DOHH2 (cell line): ENCODE measurements around the gene CNTNAP2.

Experiments used
- H3F3A ChIP-seq: fragments of 200-600 bp; sonication (generic), shearing (Covaris generic); 2 replicates; pipeline ENCODE4 v1.6.0; 2016; ENCODE audit warnings: antibody characterized with exemption, mild to moderate bottlenecking; ENCODE audit not compliant: control insufficient read depth, insufficient read depth
- H3K27ac ChIP-seq: fragments of 200-600 bp; sonication (generic); 2 replicates; pipeline ENCODE4 v1.5.1; 2014; ENCODE audit warnings: low read depth, mild to moderate bottlenecking, low read length, moderate library complexity
- H3K27me3 ChIP-seq: fragments of 200-600 bp; sonication (generic); 2 replicates; pipeline ENCODE4 v1.6.1; 2014; ENCODE audit warnings: mild to moderate bottlenecking, low read length, mixed read lengths; ENCODE audit not compliant: control insufficient read depth
- H3K36me3 ChIP-seq: fragments of 200-600 bp; sonication (generic); 2 replicates; pipeline ENCODE4 v1.6.1; 2014; ENCODE audit warnings: mild to moderate bottlenecking, low read length, moderate library complexity, mixed read lengths; ENCODE audit not compliant: control insufficient read depth
- H3K4me1 ChIP-seq: fragments of 200-600 bp; sonication (generic); 2 replicates; pipeline ENCODE4 v1.6.1; 2014; ENCODE audit warnings: mild to moderate bottlenecking, low read length, mixed read lengths; ENCODE audit not compliant: control insufficient read depth
- H3K4me2 ChIP-seq: fragments of 200-600 bp; sonication (generic); 2 replicates; pipeline ENCODE4 v1.6.0; 2014; ENCODE audit warnings: mild to moderate bottlenecking, low read length, moderate library complexity
- H3K4me3 ChIP-seq: fragments of 200-600 bp; sonication (generic); 2 replicates; pipeline ENCODE4 v1.5.1; 2014; ENCODE audit warnings: mild to moderate bottlenecking, low read length, mixed read lengths
- H3K79me2 ChIP-seq: fragments of 200-600 bp; sonication (generic); 2 replicates; pipeline ENCODE4 v1.6.1; 2014; ENCODE audit warnings: mild to moderate bottlenecking, low read length, mixed read lengths; ENCODE audit not compliant: control insufficient read depth
- H3K9me2 ChIP-seq: fragments of 200-600 bp; sonication (generic); replicated peaks from 2 replicates; pipeline ENCODE4 v1.6.1; 2014; ENCODE audit warnings: mild to moderate bottlenecking, low read length, mixed read lengths; ENCODE audit not compliant: control insufficient read depth
- H3K9me3 ChIP-seq: fragments of 200-600 bp; sonication (generic); 2 replicates; pipeline ENCODE4 v1.6.1; 2014; ENCODE audit warnings: antibody characterized with exemption, low read length, mixed read lengths; ENCODE audit not compliant: control insufficient read depth, insufficient read depth
- H4K20me1 ChIP-seq: fragments of 200-600 bp; sonication (generic); 2 replicates; pipeline ENCODE4 v1.6.0; 2014; ENCODE audit warnings: low read depth, mild to moderate bottlenecking, antibody characterized with exemption, low read length, moderate library complexity; ENCODE audit not compliant: control insufficient read depth, insufficient read depth
- CTCF ChIP-seq: fragments of 200-600 bp; sonication (generic); IDR thresholded peaks from one replicate; pipeline ENCODE4 v1.5.1; 2014; ENCODE audit warnings: antibody characterized with exemption, mild to moderate bottlenecking, low read depth, low read length; ENCODE audit not compliant: poor library complexity, severe bottlenecking
- EZH2phosphoT487 ChIP-seq: fragments of 200-600 bp; sonication (generic); IDR thresholded peaks from 2 replicates; pipeline ENCODE4 v1.6.1; 2017; ENCODE audit warnings: borderline replicate concordance, mild to moderate bottlenecking, antibody characterized with exemption, low read length, moderate library complexity, mixed read lengths

The CNTNAP2 gene

DNA sequence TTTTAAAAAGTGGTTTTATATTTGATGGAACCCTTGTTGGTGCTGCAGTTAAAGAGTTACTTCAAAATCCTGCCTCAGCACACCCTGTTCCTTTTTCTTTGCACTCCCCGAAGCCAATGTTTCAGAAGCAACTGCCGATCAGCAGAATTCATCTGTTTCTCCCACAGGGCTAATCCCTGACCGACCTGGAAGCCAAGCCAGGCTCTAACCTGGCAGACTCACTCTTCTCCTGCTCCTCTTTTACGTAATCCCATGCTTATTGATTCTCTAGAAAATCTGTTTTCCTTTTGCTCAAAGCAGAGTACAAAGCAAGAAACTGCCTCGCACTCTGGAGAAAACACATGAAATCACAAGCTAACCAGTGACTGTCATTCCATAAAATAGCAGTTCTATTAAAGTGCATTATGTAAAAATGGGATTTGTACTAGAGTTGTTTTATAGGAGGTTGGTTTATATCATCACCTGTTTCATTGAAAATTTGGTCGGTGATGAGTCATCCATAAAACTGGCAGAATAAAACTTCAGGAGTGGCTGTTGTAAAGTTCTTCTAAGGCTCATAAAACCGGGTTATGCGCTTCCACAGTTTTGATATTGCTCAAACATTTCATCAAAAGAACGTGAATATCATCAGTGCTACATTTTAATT is 99.9 kb downstream of the CNTNAP2 start:
- Histone ChIP-seq H3K9me3 (no peaks in the 10 kb centered on the region), H4K20me1 (no peaks in the 10 kb centered on the region), H3K27me3 (no peaks in the 10 kb centered on the region), H3K9me2 (no peaks in the 10 kb centered on the region), H3F3A (no peaks in the 10 kb centered on the region), H3K36me3 (no peaks in the 10 kb centered on the region), H3K4me3 (no peak overlapping the region), H3K79me2 (no peaks in the 10 kb centered on the region), H3K4me2 (no peak overlapping the region), H3K27ac (no peak overlapping the region), H3K4me1 (no peaks in the 10 kb centered on the region)
- TF ChIP-seq CTCF (no peak), EZH2phosphoT487 (no peak)

DNA sequence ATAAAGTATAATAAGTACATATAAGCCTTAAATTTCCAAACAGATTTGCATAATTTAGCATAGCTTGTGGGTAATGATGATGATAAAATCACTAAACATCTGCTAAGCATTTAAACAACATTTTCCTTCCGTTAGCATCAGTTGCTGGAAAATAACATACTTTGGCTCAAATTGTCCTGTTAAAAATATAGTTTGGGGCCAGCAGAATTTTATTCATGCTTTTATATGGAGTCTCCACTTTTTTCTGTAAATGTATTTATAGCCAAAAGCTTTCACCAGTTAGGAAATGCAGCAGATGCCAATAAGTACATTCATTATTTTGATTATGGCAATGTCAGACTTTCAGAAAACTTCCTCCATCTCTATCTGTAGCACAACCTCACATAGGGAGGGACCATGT is 107.2 kb downstream of the CNTNAP2 start:
- H4K20me1 ChIP-seq = no peaks in the 10 kb centered on the region

DNA sequence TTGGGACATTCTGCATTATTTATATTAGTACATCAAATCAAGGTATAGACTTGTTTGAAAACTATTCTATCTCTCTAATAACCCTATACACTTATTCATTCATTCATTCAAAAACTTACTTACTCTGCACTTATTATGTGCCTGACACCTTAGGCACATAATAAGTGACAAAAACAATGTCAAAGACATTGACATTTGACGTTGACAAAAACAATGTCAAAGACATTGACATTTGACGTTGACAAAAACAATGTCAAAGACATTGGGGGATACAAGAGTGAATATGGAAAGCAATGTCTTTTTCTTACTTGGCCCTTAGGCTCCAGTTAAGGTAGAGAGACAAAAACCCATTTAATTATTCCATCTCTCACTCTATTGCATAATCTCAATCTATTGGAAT is 116.0 kb downstream of the CNTNAP2 start:
- TF ChIP-seq EZH2phosphoT487 = no peak
- TF ChIP-seq CTCF = no peak
- no peaks in the 10 kb centered on the region for H3F3A ChIP-seq

More for the DNA sequence above, 107.2 kb downstream of the CNTNAP2 start:
- Histone ChIP-seq H3K79me2 (no peaks in the 10 kb centered on the region), H3K27me3 (no peaks in the 10 kb centered on the region), H3K27ac (no peak overlapping the region), H3K4me1 (no peaks in the 10 kb centered on the region), H3F3A (no peaks in the 10 kb centered on the region), H3K36me3 (no peaks in the 10 kb centered on the region), H3K9me3 (no peaks in the 10 kb centered on the region), H3K4me2 (no peak overlapping the region), H3K4me3 (no peak overlapping the region), H3K9me2 (no peaks in the 10 kb centered on the region)
- TF ChIP-seq EZH2phosphoT487 (no peak), CTCF (no peak)

More for the DNA sequence above, 116.0 kb downstream of the CNTNAP2 start:
- no peak overlapping the region for H3K27ac ChIP-seq
- H3K27me3 ChIP-seq = no peaks in the 10 kb centered on the region
- no peaks in the 10 kb centered on the region for H3K9me3 ChIP-seq
- H3K4me2 ChIP-seq = no peak overlapping the region
- H4K20me1 ChIP-seq = no peaks in the 10 kb centered on the region
- H3K4me3 ChIP-seq = no peak overlapping the region
- no peaks in the 10 kb centered on the region for H3K36me3 ChIP-seq
- no peaks in the 10 kb centered on the region for H3K9me2 ChIP-seq
- no peaks in the 10 kb centered on the region for H3K4me1 ChIP-seq
- H3K79me2 ChIP-seq = no peaks in the 10 kb centered on the region
